T-helper 2 cell treated with Interferon-gamma antibody and Interleukin-4, amounts not matched to agents 5 μg/mL and 100 μg/mL, for 36 hours (primary cell): ENCODE measurements around the gene HMSD.

Source experiments
- DNase-seq: peaks from one replicate; pipeline ENCODE4 v3.0.0; 2021; ENCODE audit warnings: low spot score
- H3K27ac Mint-ChIP-seq: one replicate; pipeline ENCODE4 v1.8.0; 2021; ENCODE audit warnings: mild to moderate bottlenecking, mixed read lengths
- H3K27me3 Mint-ChIP-seq: one replicate; pipeline ENCODE4 v1.8.0; 2021; ENCODE audit warnings: low read depth, mixed read lengths
- H3K36me3 Mint-ChIP-seq: one replicate; pipeline ENCODE4 v1.8.0; 2021; ENCODE audit warnings: low read depth, mixed read lengths
- H3K4me1 Mint-ChIP-seq: one replicate; pipeline ENCODE4 v1.8.0; 2021; ENCODE audit warnings: low read depth, mixed read lengths
- H3K4me3 Mint-ChIP-seq: one replicate; pipeline ENCODE4 v1.8.0; 2022; ENCODE audit warnings: mild to moderate bottlenecking, moderate library complexity, mixed read lengths
- H3K9me3 Mint-ChIP-seq: one replicate; pipeline ENCODE4 v1.8.0; 2021; ENCODE audit warnings: mixed read lengths

The HMSD gene

GRCh38 chr18:63986885-63987284 lies 37.8 kb downstream of the HMSD start:
- peaks cover 2% of the 10 kb centered on the region for H3K36me3 Mint-ChIP-seq
- no peaks in the 10 kb centered on the region for H3K4me1 Mint-ChIP-seq
- H3K27me3 Mint-ChIP-seq = no peaks in the 10 kb centered on the region
- H3K27ac Mint-ChIP-seq = no peak overlapping the region
- DNase-seq = no peak
- H3K9me3 Mint-ChIP-seq = no peaks in the 10 kb centered on the region
- no peak overlapping the region for H3K4me3 Mint-ChIP-seq

- no peak for DNase-seq
- Mint-ChIP-seq H3K4me3 (no peak overlapping the region), H3K27ac (no peak overlapping the region), H3K27me3 (no peaks in the 10 kb centered on the region), H3K9me3 (no peaks in the 10 kb centered on the region), H3K36me3 (no peaks in the 10 kb centered on the region), H3K4me1 (peaks cover 2% of the 10 kb centered on the region)
Observed at GRCh38 chr18:63987743-63988142, 38.6 kb downstream of the HMSD start.

DNA sequence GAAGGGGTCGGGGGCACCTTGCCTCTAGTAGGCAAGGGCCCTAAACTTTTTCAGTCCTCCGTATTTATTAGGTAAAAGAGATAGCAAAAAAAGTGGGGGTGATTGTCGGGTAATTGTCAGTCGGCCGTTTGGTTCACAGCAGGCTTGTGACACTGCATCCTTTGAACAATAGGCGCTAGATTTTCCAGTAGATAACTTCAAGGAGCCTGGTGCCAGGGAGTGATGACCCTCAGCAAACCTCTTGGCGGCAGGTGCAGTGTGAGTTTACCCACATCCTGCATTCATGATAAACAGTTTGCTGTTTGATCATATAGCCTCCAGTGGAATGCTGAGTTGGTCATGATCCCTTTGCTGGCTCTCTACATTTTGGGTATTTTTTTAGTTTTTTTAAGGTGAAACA lies 43.6 kb downstream of the HMSD start:
- Mint-ChIP-seq H3K36me3 (no peaks in the 10 kb centered on the region), H3K4me1 (peaks cover 2% of the 10 kb centered on the region), H3K4me3 (no peak overlapping the region), H3K27me3 (no peaks in the 10 kb centered on the region), H3K27ac (no peak overlapping the region), H3K9me3 (peaks cover 5% of the 10 kb centered on the region)
- DNase-seq = no peak

- no peaks in the 10 kb centered on the region for H3K36me3 Mint-ChIP-seq
- no peak overlapping the region for H3K27ac Mint-ChIP-seq
- H3K4me1 Mint-ChIP-seq = peaks cover 2% of the 10 kb centered on the region
- no peak overlapping the region for H3K4me3 Mint-ChIP-seq
- no peak for DNase-seq
- peaks cover 5% of the 10 kb centered on the region for H3K9me3 Mint-ChIP-seq
- H3K27me3 Mint-ChIP-seq = no peaks in the 10 kb centered on the region
Observed at GRCh38 chr18:63994783-63995399, 45.8 kb downstream of the HMSD start.

- Mint-ChIP-seq H3K9me3 (peaks cover 5% of the 10 kb centered on the region), H3K4me3 (no peak overlapping the region), H3K27ac (no peak overlapping the region), H3K27me3 (no peaks in the 10 kb centered on the region), H3K36me3 (no peaks in the 10 kb centered on the region), H3K4me1 (peaks cover 2% of the 10 kb centered on the region)
- no peak for DNase-seq
Observed at GRCh38 chr18:63997041-63997440, 47.9 kb downstream of the HMSD start.

GRCh38 chr18:63997606-63998005 lies 48.5 kb downstream of the HMSD start:
- no peak overlapping the region for H3K27ac Mint-ChIP-seq

DNA sequence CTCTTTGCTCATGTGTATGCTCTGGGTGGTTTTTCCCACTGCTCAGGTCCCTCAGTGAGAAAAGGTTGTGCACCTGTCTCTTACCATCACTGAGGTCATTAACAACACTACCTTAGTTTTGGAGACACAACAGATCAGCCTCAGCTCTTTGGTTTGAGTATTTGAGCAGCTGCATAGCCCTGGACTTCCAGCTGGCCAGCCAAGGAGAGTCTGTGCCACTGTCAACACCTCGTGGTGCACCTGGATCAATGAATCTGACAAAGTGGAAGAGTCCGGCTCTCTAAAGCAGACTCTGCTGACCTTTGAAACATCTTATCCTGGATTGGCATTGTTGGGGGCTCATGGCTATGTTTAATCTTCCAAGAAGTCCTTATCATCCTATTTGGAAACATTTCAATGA lies 50.8 kb downstream of the HMSD start:
- no peak overlapping the region for H3K27ac Mint-ChIP-seq
- no peak for DNase-seq
- H3K4me3 Mint-ChIP-seq = no peak overlapping the region
- H3K4me1 Mint-ChIP-seq = no peaks in the 10 kb centered on the region
- no peaks in the 10 kb centered on the region for H3K36me3 Mint-ChIP-seq
- no peaks in the 10 kb centered on the region for H3K27me3 Mint-ChIP-seq
- H3K9me3 Mint-ChIP-seq = peaks cover 5% of the 10 kb centered on the region

More at GRCh38 chr18:63997606-63998005, 48.5 kb downstream of the HMSD start:
- no peak overlapping the region for H3K4me3 Mint-ChIP-seq
- H3K27me3 Mint-ChIP-seq = no peaks in the 10 kb centered on the region
- H3K36me3 Mint-ChIP-seq = no peaks in the 10 kb centered on the region
- H3K4me1 Mint-ChIP-seq = peaks cover under 1% of the 10 kb centered on the region
- H3K9me3 Mint-ChIP-seq = peaks cover 5% of the 10 kb centered on the region
- no peak for DNase-seq

GRCh38 chr18:64002581-64002980 lies 53.5 kb downstream of the HMSD start:
- no peaks in the 10 kb centered on the region for H3K9me3 Mint-ChIP-seq
- peaks cover 7% of the 10 kb centered on the region for H3K27me3 Mint-ChIP-seq
- no peak overlapping the region for H3K27ac Mint-ChIP-seq
- H3K4me1 Mint-ChIP-seq = no peaks in the 10 kb centered on the region
- no peaks in the 10 kb centered on the region for H3K36me3 Mint-ChIP-seq
- no peak for DNase-seq
- no peak overlapping the region for H3K4me3 Mint-ChIP-seq

- peaks cover 10% of the 10 kb centered on the region for H3K27me3 Mint-ChIP-seq
- no peaks in the 10 kb centered on the region for H3K4me1 Mint-ChIP-seq
- no peak for DNase-seq
- H3K9me3 Mint-ChIP-seq = no peaks in the 10 kb centered on the region
- no peak overlapping the region for H3K4me3 Mint-ChIP-seq
- no peaks in the 10 kb centered on the region for H3K36me3 Mint-ChIP-seq
- H3K27ac Mint-ChIP-seq = no peak overlapping the region
Observed at GRCh38 chr18:64009305-64009704, 60.2 kb downstream of the HMSD start.
